ENCODE results near the gene TPRN.

GRCh38 chr9:137247135-137247915 lies 46.8 kb upstream of the TPRN start:
- no peak for TF ChIP-seq CTCF (IDR thresholded peaks at IDR 0.05)
- TF ChIP-seq AR (CRISPR knock-in tag; IDR thresholded peaks at IDR 0.05): no peak
- no peak for TF ChIP-seq ZNF281 (CRISPR knock-in tag; IDR thresholded peaks at IDR 0.05)
- TF ChIP-seq MAX (CRISPR knock-in tag; IDR thresholded peaks at IDR 0.05): no peak
- TF ChIP-seq TEAD4 (CRISPR knock-in tag; IDR thresholded peaks at IDR 0.05): no peak
- no peak for TF ChIP-seq NR3C1 (CRISPR knock-in tag; conservative IDR thresholded peaks at IDR 0.05; ENCODE audit: low read depth)
- no peak for TF ChIP-seq SP1 (CRISPR knock-in tag; conservative IDR thresholded peaks at IDR 0.05)
- no peak for TF ChIP-seq NFE2L1 (CRISPR knock-in tag; IDR thresholded peaks at IDR 0.05)
- no peak for TF ChIP-seq GTF2I (CRISPR knock-in tag; conservative IDR thresholded peaks at IDR 0.05)
- TF ChIP-seq GABPB1 (CRISPR knock-in tag; IDR thresholded peaks at IDR 0.05): no peak
- TF ChIP-seq CREB1 (CRISPR knock-in tag; IDR thresholded peaks at IDR 0.05): no peak
- TF ChIP-seq NR1H2 (CRISPR knock-in tag; IDR thresholded peaks at IDR 0.05): no peak

Data from WTC11 (cell line).